GM10847 (cell line): Measurements from ENCODE around the gene NCOA3.

ENCODE experiments used
- POLR2A ChIP-seq: IDR thresholded peaks from 2 replicates; pipeline ENCODE4 v1.6.1; 2011; ENCODE audit not compliant: insufficient read length; ENCODE audit errors: extremely low read depth

The NCOA3 gene

GRCh38 chr20:47676912-47677634, 175.4 kb downstream of the NCOA3 start:
- no peak for TF ChIP-seq POLR2A

- no peak for TF ChIP-seq POLR2A
These were observed 176.2 kb downstream of the NCOA3 start for GRCh38 chr20:47677635-47678453.

GRCh38 chr20:47678536-47678935, 176.8 kb downstream of the NCOA3 start:
- no peak for TF ChIP-seq POLR2A

- no peak for TF ChIP-seq POLR2A
These were observed 177.8 kb downstream of the NCOA3 start for GRCh38 chr20:47679462-47679861.

- TF ChIP-seq POLR2A, result no peak
These were observed 179.3 kb downstream of the NCOA3 start for GRCh38 chr20:47680804-47681529.

- TF ChIP-seq POLR2A, result no peak
These were observed 180.5 kb downstream of the NCOA3 start for GRCh38 chr20:47682028-47682783.

GRCh38 chr20:47682916-47683315, 181.2 kb downstream of the NCOA3 start:
- no peak for TF ChIP-seq POLR2A

- no peak for TF ChIP-seq POLR2A
These were observed 182.8 kb downstream of the NCOA3 start for GRCh38 chr20:47684306-47685080.

GRCh38 chr20:47686545-47686944, 184.9 kb downstream of the NCOA3 start:
- no peak for TF ChIP-seq POLR2A

GRCh38 chr20:47687095-47687987, 185.7 kb downstream of the NCOA3 start:
- no peak for TF ChIP-seq POLR2A

- no peak for TF ChIP-seq POLR2A
These were observed 187.0 kb downstream of the NCOA3 start for GRCh38 chr20:47688385-47689381.

GRCh38 chr20:47689731-47690130, 188.0 kb downstream of the NCOA3 start:
- no peak for TF ChIP-seq POLR2A
